HEK293 (cell line): ENCODE data around the gene TMEM131L.

ENCODE experiments used
- CTCF ChIP-seq: fragments of 450-650 bp; formaldehyde crosslinking; IDR thresholded peaks from 2 replicates; pipeline ENCODE4 v1.5.1; 2016; ENCODE audit warnings: missing biosample characterization, missing genetic modification characterization
- ZBTB49 ChIP-seq: fragments of 450-650 bp; formaldehyde crosslinking; IDR thresholded peaks from 2 replicates; pipeline ENCODE4 v1.5.1; 2016; ENCODE audit warnings: missing biosample characterization, missing genetic modification characterization, low read depth
- ZNF239 ChIP-seq: fragments of 450-650 bp; formaldehyde crosslinking; IDR thresholded peaks from 2 replicates; pipeline ENCODE4 v1.5.1; 2016; ENCODE audit warnings: missing biosample characterization, missing genetic modification characterization
- ZNF350 ChIP-seq: fragments of 450-650 bp; formaldehyde crosslinking; IDR thresholded peaks from 2 replicates; pipeline ENCODE4 v1.5.0; 2017; ENCODE audit warnings: missing biosample characterization, mild to moderate bottlenecking, missing genetic modification characterization
- ZNF404 ChIP-seq: fragments of 450-650 bp; formaldehyde crosslinking; IDR thresholded peaks from 2 replicates; pipeline ENCODE4 v1.5.1; 2017; ENCODE audit warnings: missing biosample characterization, missing genetic modification characterization
- ZNF530 ChIP-seq: fragments of 450-650 bp; formaldehyde crosslinking; IDR thresholded peaks from 2 replicates; pipeline ENCODE4 v1.5.1; 2016; ENCODE audit warnings: low read depth, missing biosample characterization, missing genetic modification characterization

- TF ChIP-seq ZNF239 (no peak), ZNF404 (tag by site-specific recombination) (no peak), ZBTB49 (tag by site-specific recombination) (no peak), ZNF350 (tag by site-specific recombination) (no peak), ZNF530 (tag by site-specific recombination) (no peak), CTCF (tag by site-specific recombination) (no peak)
Measured at GRCh38 chr4:153553819-153554170, 87.6 kb downstream of the TMEM131L start.
